Activated CD4-positive, alpha-beta T cell treated with anti-CD3 and anti-CD28 coated beads for 4 hours (primary cell): ENCODE data around the gene RUNX2.

ENCODE experiments used
- DNase-seq, 2 donors: peaks; one replicate each; pipeline ENCODE4 v3.0.0-alpha.2; 2020

RUNX2 gene

DNA sequence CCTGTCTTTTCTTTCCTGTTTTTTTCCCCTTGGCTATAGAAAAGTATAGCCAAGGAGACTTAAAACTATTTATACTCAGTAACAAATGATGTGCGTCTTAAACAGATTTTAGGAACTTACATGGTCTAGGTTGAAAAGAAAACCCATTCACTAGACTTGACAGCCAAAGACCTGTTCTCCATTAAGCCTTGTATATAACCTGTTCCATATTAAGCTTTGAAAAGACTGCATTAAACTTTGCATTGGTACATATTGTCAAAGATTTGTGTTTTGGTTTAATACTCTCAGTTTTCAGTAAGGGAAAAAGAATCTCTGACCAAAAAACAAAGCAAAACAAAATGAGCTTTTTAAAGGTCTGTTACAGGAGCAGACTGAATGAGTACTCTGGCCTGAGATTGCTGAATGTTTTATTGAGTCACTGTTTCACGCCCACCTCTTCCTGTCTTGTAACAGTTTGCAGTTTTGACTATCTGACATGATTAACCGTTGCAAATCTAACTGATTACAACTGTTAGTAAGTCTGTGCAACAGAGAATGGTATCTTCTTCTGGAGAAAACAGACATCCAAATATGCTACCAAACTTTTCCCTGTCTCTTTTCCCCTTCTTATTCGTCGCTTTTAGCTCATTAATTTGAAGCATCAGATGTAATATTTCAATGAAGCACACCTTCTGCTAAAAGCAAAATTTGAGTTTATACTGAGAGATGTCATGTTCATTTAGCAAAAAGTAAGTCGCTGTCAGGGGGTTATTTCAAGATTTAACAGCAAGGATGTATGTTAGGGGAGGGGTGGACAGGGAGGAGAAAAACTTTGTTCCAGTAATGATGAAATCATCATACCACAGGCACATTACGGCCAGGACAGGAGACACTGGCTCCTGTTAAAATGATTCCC is 108.7 kb downstream of the RUNX2 start:
- DNase-seq = peak in 1 of 2 donors; percentile 53

DNA sequence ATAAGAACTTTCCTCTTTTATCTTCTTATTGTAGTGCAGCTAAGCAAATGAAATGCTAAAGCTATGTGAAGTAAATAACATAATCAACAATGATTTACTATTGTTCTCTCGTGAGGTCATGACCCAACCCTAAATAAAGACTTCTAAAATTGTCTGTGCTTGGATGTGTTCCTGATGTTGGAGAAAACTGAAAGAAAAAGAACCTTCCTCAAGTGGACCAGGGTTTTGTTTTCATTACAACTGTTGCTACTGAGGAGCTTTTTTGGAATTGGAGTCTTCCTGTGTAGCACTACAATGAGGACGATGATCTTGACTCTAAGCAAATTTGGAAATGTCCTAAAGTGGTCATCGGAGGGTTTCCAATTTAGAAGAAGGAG is 109.3 kb downstream of the RUNX2 start:
- DNase-seq = no peak

DNA sequence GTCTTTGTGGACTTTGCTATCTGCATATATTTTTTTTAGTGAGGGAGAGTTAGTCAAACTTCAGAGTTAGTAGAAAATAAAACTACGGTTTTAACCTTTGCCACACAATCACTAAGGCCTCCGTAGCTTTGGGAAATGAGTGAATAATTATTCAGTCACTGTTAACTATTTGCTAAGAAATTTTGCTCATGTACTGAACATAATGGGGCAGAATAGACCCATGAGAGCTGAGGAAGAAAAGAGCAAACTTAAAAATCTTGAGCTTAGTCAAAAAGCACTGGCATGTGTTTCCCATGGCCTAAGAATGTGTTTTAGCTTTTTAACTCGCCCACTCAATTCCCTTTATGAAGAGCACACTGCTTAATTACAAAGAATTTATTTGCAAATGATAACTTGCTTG is 110.0 kb downstream of the RUNX2 start:
- DNase-seq = no peak

DNA sequence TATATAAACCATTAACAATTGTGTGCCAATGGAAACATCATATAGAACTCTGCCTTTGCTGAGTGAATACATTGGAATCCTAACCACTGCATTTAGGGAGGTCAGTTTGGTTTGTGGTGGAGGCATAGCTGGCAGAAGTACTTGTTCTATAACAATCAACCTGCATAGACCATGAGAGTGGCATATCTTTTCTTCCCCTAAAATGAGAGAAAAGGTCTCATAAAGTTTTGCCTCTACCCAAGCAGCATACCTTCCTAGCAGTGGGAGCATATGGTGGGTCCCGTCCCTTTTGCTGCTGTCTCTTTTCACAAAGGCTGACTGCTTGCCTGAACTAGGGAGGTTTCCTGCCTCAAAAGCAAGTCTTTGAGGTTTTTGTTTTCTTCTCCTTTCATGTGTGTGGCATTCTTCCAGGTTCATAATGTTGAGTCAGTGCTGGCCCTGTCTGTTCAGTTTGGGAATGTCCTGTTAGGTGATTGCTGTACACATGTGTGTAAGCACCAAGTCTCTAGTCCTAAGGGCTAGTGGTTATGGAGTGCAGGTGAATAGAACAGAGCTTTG is 110.8 kb downstream of the RUNX2 start:
- DNase-seq = no peak

DNA sequence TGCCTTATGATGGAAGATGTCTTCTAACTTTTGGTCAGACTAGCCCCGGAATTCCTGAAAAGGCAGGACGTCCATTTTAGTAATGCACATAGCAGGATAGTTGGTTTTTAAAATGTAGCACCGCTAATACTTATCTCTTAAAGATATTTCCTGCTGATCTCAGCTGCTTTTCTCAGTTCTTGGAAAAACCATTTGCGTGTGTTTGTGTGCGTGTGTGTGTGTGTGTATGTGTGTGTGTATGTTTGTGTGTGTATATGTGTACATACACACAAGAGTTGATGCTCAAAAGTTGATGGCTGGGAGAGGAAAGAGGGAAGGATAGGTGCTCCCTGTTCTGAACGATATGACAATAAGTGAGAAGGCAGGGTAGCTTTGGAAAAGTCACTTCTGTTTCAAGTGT is 111.3 kb downstream of the RUNX2 start:
- DNase-seq = no peak

DNA sequence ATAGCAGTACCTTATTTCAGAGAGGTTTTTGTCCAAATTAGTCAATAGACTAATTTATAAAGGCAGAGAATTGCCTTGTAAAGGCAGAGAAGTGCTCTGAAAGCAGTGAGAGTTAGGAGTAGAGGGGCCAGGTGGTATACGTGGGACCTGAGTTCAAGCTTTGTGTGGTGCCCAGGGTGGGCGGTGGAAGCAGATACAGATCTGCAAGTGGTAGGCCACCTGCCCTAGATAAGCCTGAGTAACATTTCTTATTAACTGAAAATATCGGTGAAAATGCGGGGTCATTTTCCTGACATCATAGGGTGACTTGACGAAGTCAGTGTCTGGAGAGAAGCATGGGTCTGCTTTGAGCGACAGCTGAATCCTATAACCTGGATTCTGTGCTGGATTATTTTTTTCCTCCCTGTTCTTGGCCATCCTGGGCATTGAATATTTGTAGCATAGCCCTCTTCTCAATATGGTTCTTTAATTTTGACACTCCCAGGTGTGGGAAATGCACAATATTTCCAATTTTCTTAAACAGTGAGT is 111.8 kb downstream of the RUNX2 start:
- no peak for DNase-seq

DNA sequence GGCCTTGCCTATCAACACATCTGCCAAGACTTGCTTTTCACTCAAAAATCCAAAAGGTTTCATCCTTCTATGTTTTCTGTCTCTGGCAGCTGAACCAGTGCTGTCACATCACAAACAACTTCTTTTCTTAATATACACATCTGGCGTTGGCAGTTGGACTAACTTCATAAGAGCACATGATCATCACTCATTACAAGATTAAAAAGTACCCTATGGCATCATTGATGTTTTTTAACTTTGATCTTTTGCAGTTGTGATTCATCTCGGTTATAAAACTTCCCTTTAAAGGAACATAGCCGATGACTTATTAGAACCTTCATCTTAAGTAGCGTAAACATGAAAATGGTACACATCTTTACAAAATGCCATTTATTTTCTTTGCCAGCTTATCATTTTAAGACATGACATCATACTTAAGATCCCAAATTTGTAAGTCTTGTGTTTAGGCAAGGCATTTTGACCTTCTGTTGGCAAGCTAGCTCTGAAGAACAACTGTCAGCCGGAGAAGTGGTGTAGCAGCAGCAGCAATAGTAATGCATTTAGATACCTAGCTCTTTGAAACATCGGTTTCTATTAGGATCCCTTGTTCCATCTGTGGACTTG is 113.8 kb downstream of the RUNX2 start:
- DNase-seq = no peak

DNA sequence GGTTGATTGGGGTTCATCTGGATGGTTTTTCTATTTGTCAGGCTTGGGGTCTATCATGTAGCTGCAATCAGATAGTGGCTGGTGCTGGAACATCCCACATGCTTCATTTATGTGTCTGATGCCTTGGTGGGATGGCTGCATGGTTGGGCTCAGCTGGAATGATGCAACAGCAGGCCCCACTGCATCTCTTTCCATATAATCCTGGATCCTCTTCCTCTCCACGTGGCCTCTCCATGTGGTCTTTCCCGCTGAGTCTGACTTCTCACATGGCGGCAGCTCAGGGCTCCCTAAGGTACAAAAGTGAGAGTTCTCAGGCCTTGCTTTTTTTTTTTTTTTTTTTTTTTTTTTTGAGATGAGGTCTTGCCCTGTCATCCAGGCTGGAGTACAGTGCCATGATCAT is 114.6 kb downstream of the RUNX2 start:
- no peak for DNase-seq

DNA sequence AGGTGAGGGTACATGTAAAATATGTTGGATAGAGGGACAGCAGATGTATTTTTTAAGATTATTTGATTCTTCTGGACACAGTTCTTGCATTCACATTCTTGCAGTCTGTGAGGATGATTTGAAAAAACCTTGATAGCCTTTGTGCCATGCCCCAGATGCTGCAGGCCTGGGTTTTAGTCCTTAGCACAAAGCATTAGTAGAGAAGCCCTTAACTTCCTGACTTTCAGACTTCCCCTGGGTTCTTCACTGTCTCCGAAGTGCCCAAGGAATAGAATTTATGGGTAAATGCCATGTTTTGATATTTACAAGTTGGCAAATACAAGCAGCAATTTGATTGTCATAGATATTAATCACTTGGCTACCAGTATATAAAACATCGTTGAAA is 117.2 kb downstream of the RUNX2 start:
- DNase-seq = no peak

DNA sequence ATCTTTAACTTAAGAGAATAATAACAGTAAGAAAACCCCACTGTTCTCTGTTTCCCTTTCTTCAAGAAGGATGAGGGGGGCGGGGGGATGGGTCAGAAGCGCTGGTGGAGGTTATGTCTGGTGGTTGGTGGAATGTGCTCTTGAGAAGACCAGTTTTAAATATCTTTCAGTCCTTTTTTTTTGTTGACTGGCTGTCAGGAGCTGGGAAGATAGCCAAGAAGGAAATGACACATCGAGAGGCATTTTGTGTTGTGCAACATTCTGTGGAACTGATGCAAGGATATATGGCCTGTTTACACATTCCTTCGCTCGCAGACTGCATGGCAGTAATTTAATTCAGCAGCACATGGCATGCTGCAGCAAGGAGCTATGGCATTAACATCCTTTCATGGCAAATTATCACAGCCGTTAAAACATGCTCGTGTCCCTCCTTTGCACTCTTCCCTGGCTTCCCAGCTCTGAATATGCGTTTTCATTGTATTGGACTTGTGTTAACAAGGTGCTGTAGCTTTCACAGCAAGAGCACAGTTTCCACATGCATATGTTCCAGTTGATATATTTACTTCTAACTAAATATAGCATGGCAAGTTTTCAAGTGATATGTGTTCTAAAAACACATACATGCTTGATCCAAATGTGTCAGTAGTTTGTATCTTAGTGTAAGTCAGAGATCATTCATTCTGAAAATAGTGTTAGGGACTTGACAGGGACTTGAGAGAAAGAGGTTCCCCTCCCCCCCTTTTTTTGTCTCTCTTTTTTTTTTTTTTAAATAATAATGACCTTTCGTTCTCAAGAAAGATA is 117.8 kb downstream of the RUNX2 start:
- peak in 1 of 2 donors; percentile 17 for DNase-seq

DNA sequence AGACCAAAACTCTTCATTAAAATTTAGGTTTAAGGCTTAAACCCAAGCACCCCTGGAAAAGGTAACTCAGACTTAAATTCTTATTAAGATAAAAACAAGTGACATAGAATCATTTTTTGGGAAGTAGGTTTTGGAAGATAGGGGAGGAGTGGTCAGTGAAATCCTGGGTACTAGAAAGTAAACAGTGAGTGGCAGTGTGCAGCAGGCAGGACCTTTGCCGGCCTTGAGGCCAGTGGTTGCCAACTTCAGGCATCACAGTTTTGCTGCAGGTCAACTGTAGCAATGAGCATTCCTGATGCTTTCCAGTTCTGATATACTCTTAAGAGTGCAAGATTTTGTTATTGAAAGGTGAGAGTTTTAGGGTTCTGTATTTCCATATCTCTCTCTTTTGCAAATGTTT is 118.9 kb downstream of the RUNX2 start:
- no peak for DNase-seq

DNA sequence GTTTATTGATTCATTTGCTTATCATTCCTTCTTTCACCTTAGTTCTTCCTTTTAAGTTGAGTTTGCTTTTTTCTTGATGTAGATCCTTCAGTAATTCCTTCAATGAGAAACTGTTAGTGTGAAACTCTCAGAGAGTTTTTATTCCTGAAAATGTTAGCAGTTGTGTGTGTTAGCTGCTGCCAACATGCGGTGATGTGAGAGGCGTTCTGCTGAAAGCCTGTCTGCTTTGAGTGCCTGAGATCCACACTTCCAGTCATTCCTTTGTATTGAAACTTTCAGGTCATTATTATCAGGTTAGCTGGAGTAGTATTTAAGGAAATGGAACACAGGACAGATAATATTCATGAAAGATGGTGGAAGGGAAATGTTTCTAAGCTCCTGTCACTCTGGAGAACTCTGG is 119.6 kb downstream of the RUNX2 start:
- DNase-seq = no peak

DNA sequence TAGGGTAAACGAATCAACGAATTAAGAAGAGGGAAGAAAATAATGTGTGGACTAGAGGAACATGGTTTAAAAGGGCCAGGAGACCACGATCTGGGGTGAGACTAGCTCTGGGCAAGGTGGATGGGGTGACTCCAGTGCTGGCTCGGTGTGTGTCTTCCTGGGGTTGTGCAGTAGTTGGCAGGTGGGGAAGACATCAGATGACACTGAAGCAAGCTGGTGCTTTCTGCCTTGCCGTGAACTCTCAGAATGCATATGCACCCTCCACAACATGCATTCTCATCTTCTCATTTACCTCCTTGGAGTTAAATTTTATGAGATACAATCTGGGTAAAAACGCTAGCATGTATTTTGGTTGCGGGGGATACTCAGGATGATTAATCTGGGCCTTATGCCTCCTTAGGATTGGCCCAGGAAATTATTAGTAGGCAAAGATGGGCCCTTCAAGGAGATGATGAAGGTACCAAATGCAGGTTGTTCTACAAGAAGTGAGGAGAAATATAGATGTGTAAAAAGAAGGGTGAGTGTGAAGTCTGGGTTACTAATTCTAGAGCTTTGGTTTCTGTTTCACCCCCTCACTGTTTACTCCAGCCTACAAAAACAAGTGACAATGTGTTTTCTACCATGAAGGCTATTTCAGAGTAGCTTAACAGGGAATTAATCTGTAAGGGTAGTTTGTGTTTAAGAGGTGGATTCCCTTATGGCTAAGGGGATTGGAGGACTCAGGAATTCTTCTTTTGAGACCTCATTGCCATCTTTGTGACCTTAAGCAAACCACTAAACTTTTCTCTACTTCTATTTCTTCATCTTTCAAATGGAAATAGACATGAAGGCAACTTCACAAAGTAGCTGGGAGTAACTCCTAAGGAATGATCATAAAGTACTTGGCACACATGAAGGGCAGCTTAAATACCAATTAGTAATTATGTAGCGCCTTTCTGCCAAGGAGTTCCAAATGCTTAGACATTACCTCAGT is 120.6 kb downstream of the RUNX2 start:
- DNase-seq = no peak

DNA sequence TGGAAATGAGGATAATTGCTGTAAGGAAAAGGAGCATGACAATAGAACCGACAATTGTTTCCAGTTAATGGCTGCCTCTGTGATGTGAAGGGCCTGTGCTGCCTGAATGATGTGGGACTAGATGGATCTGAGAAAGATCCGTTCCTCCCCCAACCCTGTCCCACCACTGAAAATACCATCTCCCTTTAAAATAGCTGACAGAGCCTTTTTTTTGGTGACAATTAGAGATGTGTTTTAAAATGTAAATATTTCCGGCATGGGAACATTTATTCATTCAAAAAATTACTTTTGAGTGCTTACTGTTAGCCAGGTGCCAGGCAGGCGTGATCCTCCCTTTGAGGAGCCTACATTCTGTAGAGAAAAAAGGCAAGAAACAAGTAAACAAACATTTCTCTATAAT is 122.0 kb downstream of the RUNX2 start:
- DNase-seq = no peak

DNA sequence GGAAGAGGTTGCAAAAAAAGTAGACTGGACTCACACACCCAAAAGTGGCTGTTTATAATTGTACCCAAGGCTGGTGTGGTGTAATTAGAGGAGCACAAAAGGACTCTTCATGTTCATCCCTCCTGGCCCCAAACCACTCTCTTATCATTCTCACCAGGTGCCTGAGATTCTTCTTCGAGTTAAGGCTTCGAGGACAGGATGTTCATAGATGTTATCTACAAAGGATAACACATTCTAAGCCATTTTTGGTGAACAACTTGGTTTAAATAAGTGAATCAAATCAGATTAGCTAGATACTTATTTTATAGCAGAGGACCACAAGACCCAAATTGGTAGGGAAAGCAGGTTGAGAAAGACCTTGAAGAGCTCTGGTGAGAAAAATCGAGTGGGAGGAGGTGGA is 122.7 kb downstream of the RUNX2 start:
- DNase-seq = no peak

DNA sequence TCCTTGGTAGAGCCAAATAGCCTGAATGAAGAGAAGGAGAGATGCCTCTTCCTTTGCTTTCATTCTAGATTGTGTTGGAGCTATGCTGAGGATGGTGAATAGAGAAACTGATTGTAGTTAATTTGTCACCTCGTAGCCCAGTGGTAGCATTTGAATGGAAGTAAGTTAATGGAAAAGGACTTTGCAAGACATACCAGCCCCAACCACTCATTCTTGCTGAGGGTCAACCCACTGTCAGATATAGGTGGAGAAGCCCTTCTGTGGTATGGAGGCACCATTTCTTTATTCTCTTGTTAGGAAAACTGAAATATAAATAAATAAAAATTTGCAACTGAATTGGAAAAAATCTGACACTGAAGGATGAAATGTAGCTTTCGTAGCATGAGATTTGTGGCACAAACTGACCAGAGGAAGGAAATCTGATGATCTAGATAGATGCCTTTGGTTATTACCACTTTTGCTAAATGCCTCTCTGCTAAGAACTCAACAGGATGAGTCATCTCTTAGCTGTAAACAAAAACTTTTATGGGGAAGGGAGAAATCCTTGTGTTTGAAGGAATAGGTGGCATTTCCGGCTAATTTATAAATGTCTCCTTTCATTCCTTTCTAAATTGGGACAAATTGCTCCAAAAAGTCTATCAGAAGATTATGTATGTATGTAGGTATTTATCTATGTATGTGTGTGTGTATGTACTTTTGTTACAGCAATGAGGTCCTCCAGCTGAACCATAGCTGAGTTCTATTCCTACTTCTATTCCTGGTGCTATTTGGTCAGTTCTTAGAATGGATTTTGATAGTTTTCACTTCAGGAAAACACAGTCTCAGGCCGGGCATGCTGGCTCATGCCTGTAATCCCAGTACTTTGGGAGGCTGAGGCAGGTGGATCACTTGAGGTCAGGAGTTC is 126.1 kb downstream of the RUNX2 start:
- no peak for DNase-seq

DNA sequence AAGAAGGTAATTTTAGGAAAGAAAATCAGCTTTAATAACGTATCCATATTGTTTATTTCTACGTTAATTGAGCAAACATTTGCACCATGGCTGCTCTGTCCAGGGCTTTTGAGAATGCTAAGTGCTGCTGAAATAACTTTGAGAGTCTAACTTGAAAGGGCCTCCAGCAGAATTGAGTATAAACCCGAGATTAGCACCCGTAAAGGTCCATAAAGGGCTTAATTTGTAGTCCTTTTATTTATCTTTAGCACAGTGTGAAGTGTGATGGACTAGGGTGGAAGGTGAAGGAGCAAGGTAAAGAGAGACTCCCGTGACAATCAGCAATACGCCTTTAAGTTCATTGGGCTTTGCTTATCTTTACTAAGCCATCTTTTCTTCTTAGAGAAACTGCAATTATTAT is 127.3 kb downstream of the RUNX2 start:
- DNase-seq = no peak

DNA sequence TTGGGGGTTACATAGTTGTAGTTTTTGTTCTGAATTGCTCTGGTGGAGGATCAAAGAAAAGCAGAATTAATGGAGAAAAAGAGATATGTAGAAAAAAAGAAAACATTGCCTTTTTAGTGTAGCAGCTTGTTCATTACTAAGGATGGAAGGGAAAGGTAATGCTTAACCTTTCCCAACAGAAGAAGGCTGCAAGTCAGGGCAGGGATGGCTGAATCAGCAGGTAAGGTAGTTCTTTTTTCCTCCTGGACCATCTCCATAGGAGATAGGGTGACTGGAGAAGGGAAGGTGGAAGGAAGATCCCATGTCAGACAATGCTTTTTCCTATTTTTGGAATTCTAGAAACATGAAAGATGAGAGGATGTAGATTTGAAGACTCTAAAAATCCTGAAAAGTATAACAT is 129.0 kb downstream of the RUNX2 start:
- DNase-seq = no peak

DNA sequence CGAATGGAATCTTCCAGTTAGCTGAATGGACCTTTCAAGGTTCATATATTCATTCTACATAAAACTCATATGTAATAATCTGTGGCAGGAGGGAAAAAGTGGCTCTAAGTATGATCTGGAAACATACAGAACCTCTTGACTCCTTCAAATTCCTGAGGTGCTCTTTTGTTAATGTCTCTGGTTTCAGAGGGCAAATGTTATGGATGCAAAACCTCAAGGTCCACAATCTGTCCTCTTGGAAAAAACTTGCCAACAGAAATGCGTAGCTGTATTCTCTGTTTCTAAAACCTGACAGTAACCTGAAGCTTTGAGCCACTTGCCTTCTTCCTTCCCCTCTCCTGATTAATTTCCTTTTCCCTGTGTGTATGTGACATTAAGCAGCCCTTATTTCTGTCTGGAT is 130.5 kb downstream of the RUNX2 start:
- no peak for DNase-seq

DNA sequence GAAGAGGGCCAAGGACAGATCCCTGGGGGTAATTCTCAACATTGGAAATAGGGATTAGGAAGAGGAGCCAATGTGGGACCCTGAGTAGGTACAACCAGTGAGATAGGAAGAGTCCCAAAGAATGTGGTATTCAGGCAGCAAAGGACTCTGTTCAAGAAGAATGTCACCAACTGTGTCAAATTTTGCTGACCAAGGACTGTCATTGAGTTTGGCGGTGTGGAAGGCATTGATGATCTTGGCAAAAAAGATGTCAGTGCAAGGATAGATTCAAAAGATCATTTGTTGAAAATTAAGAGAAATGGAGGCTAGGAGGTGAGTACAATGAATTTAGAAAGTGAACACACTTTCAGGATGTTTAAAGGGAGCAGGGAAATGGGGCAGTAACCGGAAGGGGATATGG is 132.0 kb downstream of the RUNX2 start:
- DNase-seq = no peak

DNA sequence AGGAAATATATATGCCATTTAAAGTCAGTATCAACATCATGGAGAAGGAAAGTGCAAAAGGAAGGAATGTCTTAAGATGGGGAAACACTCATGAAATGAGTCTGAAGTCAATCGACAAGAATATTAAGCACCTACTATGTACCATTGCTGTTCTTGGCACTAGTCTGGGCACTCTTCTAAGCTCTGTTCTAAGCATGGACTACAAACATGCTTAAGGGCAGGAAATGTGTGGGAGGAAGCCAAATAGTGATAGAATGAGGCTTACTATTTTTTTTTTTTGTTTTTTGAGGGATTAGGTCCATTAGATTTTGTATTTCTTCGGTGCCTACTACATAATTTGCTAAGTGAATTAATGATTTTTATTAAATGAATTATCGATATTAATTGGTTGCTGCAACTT is 133.4 kb downstream of the RUNX2 start:
- no peak for DNase-seq
